A673 (cell line): ENCODE results near the gene MYO1D. TPM values are rescaled to one million over a fixed set of nuclear protein-coding genes. Genes with fewer than 3 reads are reported as not detected.
"Not testable (repeated sequence)": the region's sequence is repeated elsewhere in the genome, so short reads cannot be mapped to it uniquely, and the experiment has no call there.

Experiments used
- BruUV-seq: library from RNA; stranded (reverse); fragments of 400-500 nt; replicated peaks from 2 replicates; lab custom pipeline; 2021; lab: Mats Ljungman, UMichigan
- CTCF ChIA-PET: fragments of 300-600 bp; sonication (Branson Sonifier 250); formaldehyde crosslinking; loops from one replicate; lab custom pipeline; 2022; ENCODE audit warnings: antibody characterized with exemption; lab: Charles Lee
- POLR2A ChIA-PET: fragments of 300-600 bp; sonication (Branson Sonifier 250); formaldehyde crosslinking; loops from one replicate; lab custom pipeline; 2022; ENCODE audit warnings: antibody characterized with exemption; ENCODE audit not compliant: low non-redundant PET; lab: Charles Lee
- DNase-seq: peaks from one replicate; pipeline ENCODE4 v3.0.0-alpha.2; 2015; ENCODE audit warnings: low spot score
- H3K27ac ChIP-seq: fragments of 200-600 bp; sonication (generic); 2 replicates; pipeline ENCODE4 v1.5.1; 2016; ENCODE audit warnings: mixed run types, low read depth, mild to moderate bottlenecking, mixed read lengths, antibody characterized with exemption, low read length; ENCODE audit not compliant: poor library complexity, severe bottlenecking
- H3K27me3 ChIP-seq: fragments of 200-600 bp; sonication (generic); replicated peaks from 2 replicates; pipeline ENCODE4 v1.6.1; 2017; ENCODE audit warnings: mixed run types, low read depth, mild to moderate bottlenecking, mixed read lengths, antibody characterized with exemption, low read length; ENCODE audit not compliant: insufficient read depth, poor library complexity
- H3K36me3 ChIP-seq: fragments of 200-600 bp; sonication (generic); 2 replicates; pipeline ENCODE4 v1.6.1; 2016; ENCODE audit warnings: mixed run types, mild to moderate bottlenecking, mixed read lengths, antibody characterized with exemption, low read length; ENCODE audit not compliant: insufficient read depth, poor library complexity, severe bottlenecking
- H3K4me1 ChIP-seq: fragments of 200-600 bp; sonication (generic); 2 replicates; pipeline ENCODE4 v1.6.1; 2017; ENCODE audit warnings: mixed run types, mild to moderate bottlenecking, mixed read lengths, antibody characterized with exemption, low read length; ENCODE audit not compliant: insufficient read depth, poor library complexity, severe bottlenecking
- H3K4me3 ChIP-seq: fragments of 200-600 bp; sonication (generic); 2 replicates; pipeline ENCODE4 v1.5.1; 2016; ENCODE audit warnings: low read depth, mixed run types, mild to moderate bottlenecking, mixed read lengths, low read length; ENCODE audit not compliant: poor library complexity, severe bottlenecking
- H3K9me3 ChIP-seq: fragments of 200-600 bp; sonication (generic); 2 replicates; pipeline ENCODE4 v1.6.1; 2016; ENCODE audit warnings: mixed run types, low read depth, mild to moderate bottlenecking, mixed read lengths, antibody characterized with exemption, low read length; ENCODE audit not compliant: poor library complexity, severe bottlenecking
- CTCF ChIP-seq: fragments of 300-800, 200-600 bp; sonication (generic); conservative IDR thresholded peaks from 2 replicates; pipeline ENCODE4 v1.5.1; 2017; ENCODE audit warnings: low read depth, mild to moderate bottlenecking, antibody characterized with exemption, low read length, moderate library complexity, mixed read lengths
- EZH2 ChIP-seq: fragments of 200-600 bp; sonication (generic); IDR thresholded peaks from 2 replicates; pipeline ENCODE4 v1.6.1; 2017; ENCODE audit warnings: borderline replicate concordance, low read depth, mild to moderate bottlenecking, mixed read lengths, antibody characterized with exemption, low read length; ENCODE audit not compliant: poor library complexity, severe bottlenecking
- intact Hi-C: fragments of 100-400 bp; cut with micrococcal nuclease; formaldehyde crosslinking; loops from one replicate; pipeline ENCODE4 v1.10.0; 2022; ENCODE audit not compliant: unreplicated experiment
- total RNA-seq: library from RNA; stranded (reverse); gene quantifications from 2 replicates; pipeline ENCODE4 v1.2.3, GENCODE V29; 2021

Gene MYO1D
- total RNA-seq, 1 experiment from 2014 or later, result 10.4 TPM

- Histone ChIP-seq H3K36me3 (no peaks in the 10 kb centered on the region), H3K4me3 (no peak overlapping the region), H3K4me1 (no peaks in the 10 kb centered on the region), H3K9me3 (no peaks in the 10 kb centered on the region), H3K27me3 (no peaks in the 10 kb centered on the region), H3K27ac (no peak overlapping the region)
- intact Hi-C loops, result no loop called here
- ChIA-PET CTCF (no interaction called here), POLR2A (no interaction called here)
- DNase-seq, result no peak
- no TSS peak for BruUV-seq
- no peak for TF ChIP-seq CTCF
- no peak for TF ChIP-seq EZH2
Measured at GRCh38 chr17:32527146-32527545, 349.8 kb downstream of the MYO1D start.

GRCh38 chr17:32525122-32525521 is 351.8 kb downstream of the MYO1D start:
- no peaks in the 10 kb centered on the region for H3K27me3 ChIP-seq
- H3K9me3 ChIP-seq, result no peaks in the 10 kb centered on the region
- H3K27ac ChIP-seq, result no peak overlapping the region
- ChIA-PET CTCF (interaction anchor here (0.7 kb wide), 1 partner anchor 338 kb away, joined by 4 read pairs; no protein-coding TSS in a partner anchor), POLR2A (no interaction called here)
- H3K4me1 ChIP-seq, result peaks cover 1% of the 10 kb centered on the region
- no TSS peak for BruUV-seq
- TF ChIP-seq EZH2, result no peak
- no peak for TF ChIP-seq CTCF
- H3K36me3 ChIP-seq, result no peaks in the 10 kb centered on the region
- DNase-seq, result no peak
- intact Hi-C loops, result no loop called here
- H3K4me3 ChIP-seq, result no peak overlapping the region

- H3K4me3 ChIP-seq, DNase-seq, POLR2A ChIA-PET, H3K27ac ChIP-seq, BruUV-seq, intact Hi-C loops, H3K36me3 ChIP-seq, H3K9me3 ChIP-seq, H3K4me1 ChIP-seq, H3K27me3 ChIP-seq: not testable (repeated sequence)
- CTCF ChIA-PET, result interaction anchor here (0.7 kb wide), 1 partner anchor 339 kb away, joined by 4 read pairs; no protein-coding TSS in a partner anchor
Measured at GRCh38 chr17:32524553-32524880, 352.4 kb downstream of the MYO1D start.

GRCh38 chr17:32523827-32524552 is 352.9 kb downstream of the MYO1D start:
- Histone ChIP-seq H3K4me1 (peaks cover 7% of the 10 kb centered on the region), H3K27me3 (no peaks in the 10 kb centered on the region), H3K36me3 (no peaks in the 10 kb centered on the region), H3K4me3 (no peak overlapping the region), H3K9me3 (no peaks in the 10 kb centered on the region), H3K27ac (no peak overlapping the region)
- intact Hi-C loops, result no loop called here
- DNase-seq, result no peak
- BruUV-seq, result no TSS peak
- TF ChIP-seq EZH2, result no peak
- no peak for TF ChIP-seq CTCF
- ChIA-PET CTCF (interaction anchor here (0.7 kb wide), 1 partner anchor 340 kb away, joined by 4 read pairs; no protein-coding TSS in a partner anchor), POLR2A (no interaction called here)
